DOHH2 (cell line): ENCODE results near the gene TRIM67.
"Not testable (repeated sequence)": the region's sequence is repeated elsewhere in the genome, so short reads cannot be mapped to it uniquely, and the experiment has no call there.

Source experiments
- H3F3A ChIP-seq: fragments of 200-600 bp; sonication (generic), shearing (Covaris generic); 2 replicates; pipeline ENCODE4 v1.6.0; 2016; ENCODE audit warnings: antibody characterized with exemption, mild to moderate bottlenecking; ENCODE audit not compliant: control insufficient read depth, insufficient read depth
- H3K27ac ChIP-seq: fragments of 200-600 bp; sonication (generic); 2 replicates; pipeline ENCODE4 v1.5.1; 2014; ENCODE audit warnings: low read depth, mild to moderate bottlenecking, low read length, moderate library complexity
- H3K27me3 ChIP-seq: fragments of 200-600 bp; sonication (generic); 2 replicates; pipeline ENCODE4 v1.6.1; 2014; ENCODE audit warnings: mild to moderate bottlenecking, low read length, mixed read lengths; ENCODE audit not compliant: control insufficient read depth
- H3K36me3 ChIP-seq: fragments of 200-600 bp; sonication (generic); 2 replicates; pipeline ENCODE4 v1.6.1; 2014; ENCODE audit warnings: mild to moderate bottlenecking, low read length, moderate library complexity, mixed read lengths; ENCODE audit not compliant: control insufficient read depth
- H3K4me1 ChIP-seq: fragments of 200-600 bp; sonication (generic); 2 replicates; pipeline ENCODE4 v1.6.1; 2014; ENCODE audit warnings: mild to moderate bottlenecking, low read length, mixed read lengths; ENCODE audit not compliant: control insufficient read depth
- H3K4me2 ChIP-seq: fragments of 200-600 bp; sonication (generic); 2 replicates; pipeline ENCODE4 v1.6.0; 2014; ENCODE audit warnings: mild to moderate bottlenecking, low read length, moderate library complexity
- H3K4me3 ChIP-seq: fragments of 200-600 bp; sonication (generic); 2 replicates; pipeline ENCODE4 v1.5.1; 2014; ENCODE audit warnings: mild to moderate bottlenecking, low read length, mixed read lengths
- H3K79me2 ChIP-seq: fragments of 200-600 bp; sonication (generic); 2 replicates; pipeline ENCODE4 v1.6.1; 2014; ENCODE audit warnings: mild to moderate bottlenecking, low read length, mixed read lengths; ENCODE audit not compliant: control insufficient read depth
- H3K9me2 ChIP-seq: fragments of 200-600 bp; sonication (generic); replicated peaks from 2 replicates; pipeline ENCODE4 v1.6.1; 2014; ENCODE audit warnings: mild to moderate bottlenecking, low read length, mixed read lengths; ENCODE audit not compliant: control insufficient read depth
- H3K9me3 ChIP-seq: fragments of 200-600 bp; sonication (generic); 2 replicates; pipeline ENCODE4 v1.6.1; 2014; ENCODE audit warnings: antibody characterized with exemption, low read length, mixed read lengths; ENCODE audit not compliant: control insufficient read depth, insufficient read depth
- H4K20me1 ChIP-seq: fragments of 200-600 bp; sonication (generic); 2 replicates; pipeline ENCODE4 v1.6.0; 2014; ENCODE audit warnings: low read depth, mild to moderate bottlenecking, antibody characterized with exemption, low read length, moderate library complexity; ENCODE audit not compliant: control insufficient read depth, insufficient read depth
- CTCF ChIP-seq: fragments of 200-600 bp; sonication (generic); IDR thresholded peaks from one replicate; pipeline ENCODE4 v1.5.1; 2014; ENCODE audit warnings: antibody characterized with exemption, mild to moderate bottlenecking, low read depth, low read length; ENCODE audit not compliant: poor library complexity, severe bottlenecking
- EZH2phosphoT487 ChIP-seq: fragments of 200-600 bp; sonication (generic); IDR thresholded peaks from 2 replicates; pipeline ENCODE4 v1.6.1; 2017; ENCODE audit warnings: borderline replicate concordance, mild to moderate bottlenecking, antibody characterized with exemption, low read length, moderate library complexity, mixed read lengths

The TRIM67 gene

GRCh38 chr1:231128471-231128870 lies 33.4 kb upstream of the TRIM67 start:
- H3F3A ChIP-seq, H3K36me3 ChIP-seq, H3K4me1 ChIP-seq, H3K4me2 ChIP-seq, H3K27ac ChIP-seq, H3K4me3 ChIP-seq, H4K20me1 ChIP-seq, H3K79me2 ChIP-seq, H3K9me2 ChIP-seq, H3K9me3 ChIP-seq, H3K27me3 ChIP-seq: not testable (repeated sequence)

GRCh38 chr1:231130544-231130943 lies 31.3 kb upstream of the TRIM67 start:
- TF ChIP-seq CTCF: no peak
- no peak for TF ChIP-seq EZH2phosphoT487
- no peak overlapping the region for H3K27ac ChIP-seq
- no peaks in the 10 kb centered on the region for H4K20me1 ChIP-seq
- H3F3A ChIP-seq: no peaks in the 10 kb centered on the region
- H3K9me3 ChIP-seq: no peaks in the 10 kb centered on the region
- no peaks in the 10 kb centered on the region for H3K36me3 ChIP-seq
- no peaks in the 10 kb centered on the region for H3K4me1 ChIP-seq
- H3K27me3 ChIP-seq: no peaks in the 10 kb centered on the region
- H3K4me3 ChIP-seq: no peak overlapping the region
- H3K4me2 ChIP-seq: no peak overlapping the region
- no peaks in the 10 kb centered on the region for H3K79me2 ChIP-seq
- H3K9me2 ChIP-seq: no peaks in the 10 kb centered on the region

- H3K9me3 ChIP-seq: not testable (repeated sequence)
Measured at GRCh38 chr1:231132591-231132990, 29.3 kb upstream of the TRIM67 start.

GRCh38 chr1:231134624-231135023 lies 27.2 kb upstream of the TRIM67 start:
- Histone ChIP-seq H4K20me1 (no peaks in the 10 kb centered on the region), H3K27ac (no peak overlapping the region)

More at GRCh38 chr1:231132591-231132990, 29.3 kb upstream of the TRIM67 start:
- H3F3A ChIP-seq, H4K20me1 ChIP-seq, H3K27ac ChIP-seq, H3K9me2 ChIP-seq, H3K4me1 ChIP-seq, H3K36me3 ChIP-seq, H3K27me3 ChIP-seq, H3K79me2 ChIP-seq, H3K4me2 ChIP-seq, H3K4me3 ChIP-seq: not testable (repeated sequence)

More at GRCh38 chr1:231134624-231135023, 27.2 kb upstream of the TRIM67 start:
- Histone ChIP-seq H3K79me2 (no peaks in the 10 kb centered on the region), H3K36me3 (no peaks in the 10 kb centered on the region), H3K27me3 (no peaks in the 10 kb centered on the region), H3K4me2 (no peak overlapping the region), H3K9me3 (no peaks in the 10 kb centered on the region), H3F3A (no peaks in the 10 kb centered on the region), H3K4me1 (no peaks in the 10 kb centered on the region), H3K9me2 (no peaks in the 10 kb centered on the region), H3K4me3 (no peak overlapping the region)
- TF ChIP-seq EZH2phosphoT487 (no peak), CTCF (no peak)
